Stimulated activated memory B cell treated with anti-CD40 and anti-IgM and Interleukin-4, amounts not matched to agents 10 μg/mL and 1 μg/mL and 100 μg/mL, for 72 hours (primary cell): Measurements from ENCODE around the gene NRSN2.
"Not testable (repeated sequence)": the region's sequence is repeated elsewhere in the genome, so short reads cannot be mapped to it uniquely, and the experiment has no call there.

Source experiments
- ATAC-seq: fragments of 150-1000 bp; cut with Tn5 transposase; 2 replicates; pipeline ENCODE4 v1.10.0; 2021
- H3K27ac Mint-ChIP-seq: one replicate; pipeline ENCODE4 v1.8.0; 2022; ENCODE audit warnings: mild to moderate bottlenecking, mixed read lengths
- H3K27me3 Mint-ChIP-seq: one replicate; pipeline ENCODE4 v1.8.0; 2022; ENCODE audit warnings: mixed read lengths
- H3K36me3 Mint-ChIP-seq: one replicate; pipeline ENCODE4 v1.8.0; 2022; ENCODE audit warnings: mixed read lengths
- H3K4me1 Mint-ChIP-seq: one replicate; pipeline ENCODE4 v1.8.0; 2022; ENCODE audit warnings: mixed read lengths
- H3K4me3 Mint-ChIP-seq: one replicate; pipeline ENCODE4 v1.8.0; 2022; ENCODE audit warnings: mild to moderate bottlenecking, moderate library complexity, mixed read lengths
- H3K9me3 Mint-ChIP-seq: one replicate; pipeline ENCODE4 v1.8.0; 2022; ENCODE audit warnings: mixed read lengths

The NRSN2 gene

DNA sequence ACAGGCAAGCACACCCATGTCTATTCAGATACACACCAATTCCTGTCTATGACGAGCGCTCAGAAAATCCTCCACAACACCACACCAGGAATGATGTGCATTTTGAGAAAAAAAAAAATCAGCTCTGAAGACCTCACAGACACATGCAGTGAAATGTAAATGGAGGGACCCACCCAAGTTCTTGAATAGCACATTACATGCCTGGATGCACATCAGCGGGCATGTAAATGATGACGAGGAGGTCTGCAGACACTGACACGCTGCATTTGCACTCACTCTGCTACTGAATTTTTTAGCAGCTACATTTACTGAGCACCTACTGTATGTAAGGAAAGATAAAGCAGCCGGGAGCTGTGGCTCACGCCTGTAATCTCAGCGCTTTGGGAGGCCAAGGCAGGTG is 14.7 kb downstream of the NRSN2 start:
- H3K4me1 Mint-ChIP-seq = peaks cover 35% of the 10 kb centered on the region
- no peaks in the 10 kb centered on the region for H3K9me3 Mint-ChIP-seq
- peak; percentile 69 for ATAC-seq
- peak overlapping the region; percentile 2 for H3K27ac Mint-ChIP-seq
- H3K4me3 Mint-ChIP-seq = peak overlapping the region; percentile 6
- no peaks in the 10 kb centered on the region for H3K27me3 Mint-ChIP-seq
- no peaks in the 10 kb centered on the region for H3K36me3 Mint-ChIP-seq

DNA sequence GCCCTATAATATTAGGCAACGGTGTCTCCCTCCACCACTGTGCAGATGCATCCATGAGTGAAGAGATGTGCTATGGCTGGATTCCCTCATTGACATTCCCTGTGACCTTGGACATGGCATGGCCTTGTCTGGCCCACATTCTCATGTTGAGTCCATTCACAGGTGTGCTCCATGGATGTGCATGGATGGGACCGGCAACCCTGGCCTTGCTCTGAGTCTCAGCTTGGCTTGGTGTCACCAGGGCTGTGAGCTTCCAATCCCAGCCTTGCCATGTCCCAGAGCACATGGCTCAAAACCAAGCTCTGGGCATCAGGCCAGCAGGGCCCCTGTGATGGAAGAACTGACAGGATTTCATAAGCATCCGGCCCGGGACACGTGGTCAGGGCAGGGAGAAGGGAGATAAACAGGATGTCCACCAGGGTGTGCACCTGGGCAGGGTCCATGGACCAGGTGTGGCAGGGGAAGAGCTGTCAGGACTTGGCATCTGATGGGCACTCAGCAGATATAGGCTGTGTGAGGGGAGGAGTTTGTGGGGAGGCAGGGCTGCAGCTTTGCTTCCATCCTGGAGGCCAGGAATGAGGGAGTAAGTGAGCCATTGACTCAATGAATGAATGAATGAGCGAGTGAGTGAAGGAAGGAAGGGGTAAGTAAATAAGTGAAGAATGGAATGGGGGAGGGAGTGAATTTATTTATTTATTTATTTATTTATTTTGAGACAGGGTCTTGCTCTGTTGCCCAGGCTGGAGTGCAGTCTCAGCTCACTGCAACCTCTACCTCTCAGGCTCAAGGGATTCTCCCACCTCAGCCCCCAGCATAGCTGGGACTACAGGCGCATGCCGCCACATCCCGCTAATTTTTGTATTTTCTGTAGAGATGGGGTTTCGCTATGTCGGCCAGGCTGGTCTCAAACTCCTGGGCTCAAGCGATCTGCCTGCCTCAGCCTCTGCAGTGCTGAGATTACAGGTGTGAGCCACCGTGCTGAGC is 15.7 kb downstream of the NRSN2 start:
- Mint-ChIP-seq H3K27ac (peak overlapping the region; percentile 2), H3K9me3 (no peaks in the 10 kb centered on the region)
- ATAC-seq = peak; percentile 25

DNA sequence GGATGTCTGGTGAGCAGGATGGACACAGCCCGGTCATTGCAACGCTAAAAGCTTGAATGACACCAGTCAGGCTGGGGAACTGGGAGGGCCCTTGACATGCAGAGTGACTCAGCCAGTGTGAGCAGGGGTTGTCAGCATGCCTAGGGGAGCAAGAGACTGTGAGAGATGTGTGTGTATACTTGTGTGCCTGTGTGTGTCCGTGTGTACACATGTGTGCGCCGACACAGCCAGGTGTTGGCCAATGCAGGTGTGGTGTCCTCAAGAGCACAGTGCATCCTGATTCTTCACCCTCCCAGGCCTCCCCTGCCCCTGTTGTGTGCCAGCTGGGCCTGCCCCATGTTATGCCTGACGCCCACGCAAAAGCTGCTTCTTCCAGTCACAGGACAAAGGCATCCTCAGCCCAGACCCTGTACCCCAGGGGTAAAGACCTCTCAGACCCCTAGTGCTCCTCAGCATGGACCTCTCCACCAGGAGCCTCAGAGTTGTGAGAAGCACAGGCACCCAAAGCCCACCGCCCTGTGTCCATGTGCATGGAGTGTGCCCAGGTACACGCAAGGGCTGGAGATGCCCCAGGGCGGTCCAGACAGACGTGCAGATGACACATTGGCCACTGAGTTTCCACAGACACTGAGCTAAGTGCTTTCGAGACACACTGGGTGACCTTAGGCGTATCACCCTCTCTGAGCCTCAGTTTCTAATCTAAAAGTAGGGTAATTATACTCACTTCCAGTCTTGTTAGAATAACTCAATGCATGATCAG is 16.6 kb downstream of the NRSN2 start:
- peaks cover 35% of the 10 kb centered on the region for H3K4me1 Mint-ChIP-seq

More for the DNA sequence above, 15.7 kb downstream of the NRSN2 start:
- Mint-ChIP-seq H3K4me1 (peaks cover 35% of the 10 kb centered on the region), H3K27me3 (no peaks in the 10 kb centered on the region), H3K4me3 (no peak overlapping the region), H3K36me3 (no peaks in the 10 kb centered on the region)

DNA sequence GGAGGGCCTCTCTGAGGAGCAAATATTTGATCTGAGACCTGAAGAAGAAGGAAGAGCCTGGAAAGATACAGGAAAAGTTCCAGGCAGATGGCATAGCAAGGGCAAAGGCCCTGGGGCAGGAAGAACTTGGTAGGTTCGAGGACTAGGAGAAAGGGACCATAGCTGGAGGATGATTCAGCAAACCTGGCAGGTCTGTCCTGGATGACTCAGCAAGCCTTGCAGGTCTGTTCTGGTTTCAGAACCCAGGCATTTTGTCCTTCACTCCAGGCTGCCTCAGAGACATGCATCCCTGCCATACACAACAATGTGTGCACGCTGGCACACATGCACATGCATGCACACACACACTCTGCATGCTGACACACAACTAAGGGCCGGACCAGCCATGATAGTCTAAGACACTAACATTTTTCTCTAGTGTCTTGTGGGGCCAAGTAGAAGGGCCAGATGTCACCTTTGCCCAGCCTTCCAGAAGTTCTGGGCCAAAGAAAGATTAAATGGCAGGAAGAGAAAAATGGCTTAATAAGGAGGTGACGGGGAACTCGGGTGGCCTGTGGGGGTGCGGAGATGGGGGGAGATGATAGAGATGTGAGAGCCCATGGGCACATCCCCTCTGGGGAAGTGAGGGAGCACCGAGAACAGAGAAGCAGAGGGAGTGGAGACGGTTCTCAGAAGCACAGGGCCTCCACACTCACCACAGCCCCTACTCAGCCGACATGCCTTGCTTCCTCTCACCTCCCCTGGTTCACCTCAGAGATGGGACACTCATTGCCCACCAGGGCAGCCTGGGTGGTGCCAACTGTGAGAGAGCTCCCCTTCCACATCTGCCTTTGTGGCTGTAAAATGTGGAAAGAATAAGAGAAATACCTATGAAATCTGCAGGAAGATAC is 18.2 kb downstream of the NRSN2 start:
- Mint-ChIP-seq H3K27me3 (peaks cover 18% of the 10 kb centered on the region), H3K36me3 (no peaks in the 10 kb centered on the region), H3K4me3 (no peak overlapping the region), H3K4me1 (peaks cover 35% of the 10 kb centered on the region), H3K27ac (no peak overlapping the region), H3K9me3 (no peaks in the 10 kb centered on the region)
- no peak for ATAC-seq

More for the DNA sequence above, 16.6 kb downstream of the NRSN2 start:
- no peak overlapping the region for H3K27ac Mint-ChIP-seq
- no peak overlapping the region for H3K4me3 Mint-ChIP-seq
- H3K27me3 Mint-ChIP-seq = peaks cover 4% of the 10 kb centered on the region
- H3K36me3 Mint-ChIP-seq = no peaks in the 10 kb centered on the region
- ATAC-seq = no peak
- H3K9me3 Mint-ChIP-seq = no peaks in the 10 kb centered on the region

DNA sequence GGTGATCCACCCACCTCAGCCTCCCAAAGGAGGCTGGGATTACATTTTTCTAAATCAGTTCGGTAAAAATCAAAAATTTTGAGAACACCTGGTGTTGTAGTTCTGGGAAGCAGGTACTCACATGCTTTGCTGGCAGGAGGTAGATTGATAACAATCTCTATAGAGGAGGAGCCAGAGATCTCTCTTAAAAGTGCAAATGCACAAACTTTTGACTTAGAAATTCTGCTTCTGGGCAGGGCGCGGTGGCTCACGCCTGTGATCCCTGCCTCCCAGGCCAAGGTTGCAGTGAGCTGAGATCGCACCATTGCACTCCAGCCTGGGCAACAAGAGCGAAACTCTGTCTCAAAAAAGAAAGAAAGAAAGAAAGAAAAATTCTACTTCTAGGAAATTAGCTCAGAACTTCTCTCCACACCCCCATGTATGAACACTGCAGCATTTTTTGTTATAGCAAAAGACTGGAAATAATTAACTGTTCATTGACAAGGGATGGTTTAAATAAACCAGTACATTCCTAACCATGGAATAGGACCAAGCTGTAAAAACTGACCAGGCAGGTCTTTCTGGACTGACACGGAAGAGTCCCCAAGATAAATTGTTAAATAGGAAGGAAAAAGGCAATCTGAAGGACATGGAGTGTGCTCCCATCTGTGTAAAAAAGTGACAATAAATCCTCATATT is 19.3 kb downstream of the NRSN2 start:
- Mint-ChIP-seq H3K27ac (no peak overlapping the region), H3K4me1 (peaks cover 29% of the 10 kb centered on the region), H3K9me3 (no peaks in the 10 kb centered on the region), H3K36me3 (no peaks in the 10 kb centered on the region), H3K4me3 (no peak overlapping the region), H3K27me3 (peaks cover 18% of the 10 kb centered on the region)
- ATAC-seq = no peak

DNA sequence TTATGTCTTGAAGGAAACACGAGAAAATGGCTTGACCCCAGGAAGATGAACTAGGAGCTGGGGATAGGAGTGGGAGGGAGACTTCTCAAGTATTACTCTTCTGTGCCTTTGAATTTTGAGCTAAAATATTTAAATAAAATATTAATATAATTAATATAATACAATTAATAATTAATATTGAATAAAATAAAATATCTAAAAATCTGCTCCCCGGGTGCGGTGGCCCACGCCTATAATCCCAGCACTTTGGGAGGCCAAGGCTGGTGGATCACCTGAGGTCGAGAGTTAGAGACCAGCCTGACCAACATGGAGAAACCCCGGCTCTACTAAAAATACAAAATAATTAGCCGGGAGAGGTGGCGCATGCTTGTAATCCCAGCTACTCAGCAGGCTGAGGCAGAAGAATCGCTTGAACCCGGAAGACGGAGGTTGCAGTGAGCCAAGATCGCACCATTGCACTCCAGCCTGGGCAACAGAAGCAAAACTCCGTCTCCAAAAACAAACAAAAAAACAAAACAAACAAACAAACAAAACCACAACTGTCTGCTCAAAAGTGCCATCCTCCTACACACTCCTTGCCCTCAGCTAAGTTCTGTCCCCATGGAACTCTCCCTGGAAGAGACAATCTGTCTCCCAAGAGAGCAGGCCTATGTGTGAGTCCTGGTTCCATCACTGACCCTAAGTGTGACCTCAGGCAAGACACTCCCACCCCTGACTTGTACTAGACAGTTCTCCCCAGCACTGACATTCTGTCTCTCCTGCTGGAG is 20.0 kb downstream of the NRSN2 start:
- Mint-ChIP-seq H3K27me3 (peaks cover 18% of the 10 kb centered on the region), H3K36me3 (no peaks in the 10 kb centered on the region), H3K9me3 (no peaks in the 10 kb centered on the region), H3K4me3 (no peak overlapping the region), H3K4me1 (peaks cover 22% of the 10 kb centered on the region), H3K27ac (no peak overlapping the region)
- ATAC-seq = no peak

DNA sequence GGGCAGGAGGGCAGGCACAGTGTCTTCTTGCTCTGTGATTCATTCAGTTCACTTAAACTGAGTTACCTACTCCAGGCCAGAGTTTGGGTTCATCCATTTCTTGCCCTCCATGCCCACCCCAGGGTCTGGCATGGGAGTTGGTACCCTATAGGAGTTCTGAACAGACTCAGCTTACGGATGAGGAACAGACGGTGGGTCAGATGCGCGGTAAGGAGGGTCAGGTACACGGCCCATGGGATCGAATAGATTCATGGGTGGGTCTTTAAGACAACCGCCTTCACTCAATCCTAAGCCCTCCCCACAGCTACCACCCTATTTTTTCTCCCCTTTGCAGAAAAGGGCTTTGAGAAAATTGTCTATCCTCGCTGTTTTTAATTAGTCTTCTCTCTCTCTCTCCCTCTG is 20.6 kb downstream of the NRSN2 start:
- no peaks in the 10 kb centered on the region for H3K36me3 Mint-ChIP-seq
- no peak overlapping the region for H3K27ac Mint-ChIP-seq
- peaks cover 18% of the 10 kb centered on the region for H3K27me3 Mint-ChIP-seq
- no peak for ATAC-seq
- peaks cover 22% of the 10 kb centered on the region for H3K4me1 Mint-ChIP-seq
- no peaks in the 10 kb centered on the region for H3K9me3 Mint-ChIP-seq
- no peak overlapping the region for H3K4me3 Mint-ChIP-seq

DNA sequence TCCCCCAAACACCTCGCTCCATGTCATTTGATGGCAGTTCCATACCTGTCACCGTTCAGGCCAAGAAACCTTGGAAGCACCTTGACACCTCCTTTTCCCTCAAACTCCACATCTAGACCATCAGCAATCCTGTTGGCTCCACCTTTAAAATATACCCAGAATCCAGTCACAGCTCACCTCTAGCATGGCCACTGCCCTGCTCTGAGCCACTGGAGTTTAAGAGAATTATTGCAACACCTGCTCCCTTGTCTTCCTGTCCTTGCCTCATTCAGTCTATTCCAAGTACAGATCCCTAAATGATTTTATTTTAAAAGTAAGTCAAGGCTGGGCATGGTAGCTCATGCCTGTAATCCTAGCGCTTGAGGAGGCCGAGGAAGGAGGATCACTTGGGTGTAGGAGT is 22.0 kb downstream of the NRSN2 start:
- Mint-ChIP-seq H3K4me3 (no peak overlapping the region), H3K4me1 (peaks cover 21% of the 10 kb centered on the region), H3K36me3 (no peaks in the 10 kb centered on the region), H3K9me3 (no peaks in the 10 kb centered on the region), H3K27ac (no peak overlapping the region), H3K27me3 (peaks cover 18% of the 10 kb centered on the region)
- no peak for ATAC-seq

DNA sequence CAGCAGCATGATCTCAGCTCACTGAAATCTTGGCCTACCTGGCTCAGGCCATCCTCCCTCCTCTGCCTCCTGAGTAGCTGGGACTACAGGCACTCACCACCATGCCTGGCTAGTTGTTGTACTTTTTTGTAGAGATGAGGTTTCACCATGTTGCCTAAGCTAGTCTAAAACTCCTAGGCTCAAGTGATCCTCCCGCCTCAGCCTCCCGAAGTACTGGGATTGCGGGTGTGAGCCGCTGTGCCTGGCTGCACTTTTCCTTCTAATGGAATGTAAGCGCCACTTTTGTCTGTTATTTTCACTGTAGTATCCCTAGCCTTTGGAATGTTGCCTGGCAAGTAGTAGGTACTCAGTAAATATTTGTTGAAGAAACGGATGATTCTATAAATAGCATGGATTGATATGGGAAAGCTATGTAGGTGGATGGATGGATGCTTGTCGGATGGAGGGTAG is 23.3 kb downstream of the NRSN2 start:
- no peaks in the 10 kb centered on the region for H3K9me3 Mint-ChIP-seq
- H3K27me3 Mint-ChIP-seq = peaks cover 18% of the 10 kb centered on the region
- ATAC-seq = no peak
- H3K27ac Mint-ChIP-seq = no peak overlapping the region
- H3K36me3 Mint-ChIP-seq = no peaks in the 10 kb centered on the region
- H3K4me1 Mint-ChIP-seq = peaks cover 14% of the 10 kb centered on the region
- H3K4me3 Mint-ChIP-seq = no peak overlapping the region

DNA sequence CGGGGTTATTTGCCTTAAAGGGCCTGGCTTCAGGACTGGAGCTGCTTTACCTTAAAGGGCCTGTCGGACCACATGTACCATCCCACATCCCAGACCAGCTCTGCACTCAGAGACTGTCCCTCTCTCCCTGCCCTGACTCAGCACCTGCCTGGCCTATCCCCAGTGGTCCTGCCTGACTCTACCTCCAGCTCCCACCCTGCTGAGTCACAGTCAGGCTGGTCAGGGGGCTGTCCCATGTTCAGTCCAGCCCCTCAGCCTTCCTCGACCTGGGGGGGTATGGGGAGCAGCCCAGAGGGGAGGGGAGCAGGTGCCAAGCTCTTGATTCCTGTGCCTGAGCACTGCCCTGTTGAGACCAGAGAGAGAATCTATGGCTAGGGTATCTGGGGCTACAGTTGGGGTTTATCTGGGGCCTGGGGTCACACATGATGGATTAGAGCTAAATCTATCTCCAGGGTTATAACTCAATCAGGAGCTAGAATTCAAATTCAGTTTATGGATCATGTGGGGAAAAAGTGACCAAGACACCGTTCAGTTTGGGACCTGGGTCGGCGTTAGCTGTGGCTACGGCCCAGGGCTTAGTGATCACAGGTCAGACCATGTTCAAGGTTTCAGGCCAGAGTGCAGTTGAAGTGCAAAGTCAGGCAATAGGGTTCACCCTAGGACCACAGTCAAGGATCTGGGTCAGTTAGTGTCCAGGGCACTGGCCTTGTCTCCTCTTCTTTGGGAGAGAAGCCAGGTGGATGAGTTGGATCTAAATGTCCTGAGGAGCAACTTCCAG is 24.3 kb downstream of the NRSN2 start:
- Mint-ChIP-seq H3K36me3 (no peaks in the 10 kb centered on the region), H3K9me3 (no peaks in the 10 kb centered on the region), H3K27ac (no peak overlapping the region), H3K27me3 (peaks cover 18% of the 10 kb centered on the region), H3K4me3 (no peak overlapping the region), H3K4me1 (peaks cover 10% of the 10 kb centered on the region)
- no peak for ATAC-seq

DNA sequence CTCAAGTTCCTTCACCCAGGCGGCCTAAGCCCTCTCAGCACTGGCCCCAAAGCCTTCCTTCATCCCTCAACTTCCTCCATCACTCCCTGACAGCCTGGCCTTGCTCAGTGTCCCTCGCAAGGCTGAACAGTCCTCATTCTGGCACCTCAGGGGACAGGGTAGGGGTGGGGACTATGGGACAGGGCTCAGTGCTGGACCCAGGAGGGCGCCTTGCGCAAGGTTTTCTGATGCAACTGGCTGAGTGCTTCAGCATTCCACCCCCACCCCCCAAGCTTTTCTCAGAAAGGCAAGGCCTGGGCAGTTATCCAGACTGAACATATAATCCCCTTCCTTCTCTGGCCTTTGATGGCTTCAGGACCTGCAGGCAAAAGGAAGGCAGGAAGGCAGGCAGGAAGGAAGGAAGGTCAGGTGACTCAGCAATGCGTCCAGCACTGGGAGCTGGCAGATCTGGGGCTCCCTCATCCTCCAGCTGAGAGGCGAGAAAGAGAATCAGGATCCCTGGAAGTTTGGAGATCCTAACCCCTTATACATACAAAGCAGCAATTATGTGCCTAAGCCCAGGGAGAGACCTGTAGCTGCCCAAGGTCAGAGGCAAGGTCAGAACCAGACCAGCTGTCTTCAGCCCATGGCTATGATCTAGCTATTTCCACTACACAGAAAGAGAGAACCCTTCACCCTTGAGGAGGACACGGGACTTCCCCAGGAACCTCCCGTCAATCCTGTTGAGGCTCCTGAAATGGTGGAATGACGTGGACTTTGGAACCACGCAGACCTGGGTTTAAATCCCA is 25.0 kb downstream of the NRSN2 start:
- Mint-ChIP-seq H3K4me3 (no peak overlapping the region), H3K27ac (no peak overlapping the region), H3K36me3 (no peaks in the 10 kb centered on the region), H3K4me1 (peaks cover 10% of the 10 kb centered on the region), H3K27me3 (peaks cover 18% of the 10 kb centered on the region), H3K9me3 (no peaks in the 10 kb centered on the region)
- no peak for ATAC-seq

DNA sequence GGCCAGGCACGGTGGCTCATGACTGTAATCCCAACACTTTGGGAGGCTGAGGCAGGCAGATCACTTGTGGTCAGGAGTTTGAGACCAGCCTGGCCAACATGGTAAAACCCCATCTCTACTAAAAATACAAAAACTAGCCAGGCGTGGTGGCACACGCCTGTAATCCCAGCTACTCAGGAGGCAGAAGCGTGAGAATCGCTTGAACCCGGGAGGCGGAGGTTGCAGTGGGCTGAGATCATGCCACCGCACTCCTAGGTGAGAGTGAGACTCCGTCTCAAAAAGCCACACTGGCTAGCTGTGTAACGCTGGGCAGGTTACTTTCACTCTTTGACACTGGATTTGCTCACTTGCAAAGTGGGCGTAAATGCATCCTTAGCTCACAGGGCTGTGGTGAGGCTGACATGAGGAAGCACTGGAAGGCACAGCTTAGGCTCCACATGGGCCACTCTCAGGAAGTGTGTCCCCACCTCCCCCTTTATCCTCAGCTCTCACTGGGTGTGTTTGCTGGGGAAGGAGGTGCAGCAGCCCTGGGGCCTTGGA is 25.7 kb downstream of the NRSN2 start:
- H3K4me3 Mint-ChIP-seq, H3K36me3 Mint-ChIP-seq, H3K27ac Mint-ChIP-seq, H3K9me3 Mint-ChIP-seq: not testable (repeated sequence)
- Mint-ChIP-seq H3K27me3 (peaks cover 18% of the 10 kb centered on the region), H3K4me1 (peaks cover 10% of the 10 kb centered on the region)
- peak; percentile 41 for ATAC-seq
